IPS-NIHi11 (cell line): Measurements from ENCODE around the gene ZBTB25.
A peak's percentile ranks its signal among the peaks of the same experiment; 100 is the strongest.

ENCODE experiments used
- DNase-seq: peaks from one replicate; pipeline ENCODE4 v3.0.0; 2012; ENCODE audit warnings: mixed read lengths, low spot score

The ZBTB25 gene

DNA sequence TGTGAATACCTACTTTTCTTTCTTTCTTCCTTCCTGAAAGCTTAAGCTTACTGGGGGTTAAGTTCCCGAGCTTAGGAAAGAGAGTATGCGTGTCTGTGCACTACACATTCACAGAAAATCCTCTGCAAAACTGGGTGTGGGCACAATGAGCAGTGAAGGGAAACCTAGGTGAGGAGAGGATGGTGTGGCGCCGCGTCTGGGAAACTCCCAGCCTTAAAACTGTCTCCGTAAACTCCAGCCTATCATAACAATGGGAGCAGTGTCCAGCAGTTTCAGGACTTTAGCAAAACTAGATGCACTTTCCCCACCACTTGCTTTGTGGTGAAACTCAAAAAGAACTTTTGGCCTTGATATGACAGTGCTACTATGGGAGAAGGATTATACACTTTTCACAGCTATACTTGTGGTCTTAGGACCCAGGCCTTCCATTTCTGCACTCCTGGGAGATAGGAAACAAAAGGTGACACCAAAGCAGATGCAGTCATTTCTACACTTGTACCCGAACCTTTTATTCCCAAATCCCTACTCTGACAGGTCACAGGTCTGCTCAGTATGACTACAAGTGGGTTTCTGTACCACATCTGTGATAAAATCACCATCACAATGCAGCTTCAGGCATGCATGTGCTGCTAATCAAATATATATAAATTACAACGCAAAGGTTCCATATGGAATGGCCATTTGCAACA lies 27.9 kb downstream of the ZBTB25 start:
- no peak for DNase-seq

DNA sequence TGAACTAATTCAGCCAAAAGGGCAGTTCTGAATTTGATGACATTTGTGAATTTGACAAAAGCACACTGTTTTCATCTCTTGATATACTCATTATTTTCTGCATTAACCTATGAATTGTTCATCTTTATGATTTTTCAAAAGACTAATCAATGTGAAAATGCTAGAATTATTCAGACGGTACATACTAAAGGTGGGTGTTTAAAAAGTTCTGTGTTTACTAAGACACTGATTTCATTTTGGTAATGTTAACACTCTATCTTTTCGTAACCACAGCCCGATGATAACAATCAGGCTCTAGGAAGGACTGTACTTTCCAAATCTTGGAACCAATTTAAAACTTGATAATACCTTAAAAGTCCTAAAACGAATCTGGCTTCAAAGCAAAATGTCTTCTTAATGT lies 28.9 kb downstream of the ZBTB25 start:
- DNase-seq: no peak

DNA sequence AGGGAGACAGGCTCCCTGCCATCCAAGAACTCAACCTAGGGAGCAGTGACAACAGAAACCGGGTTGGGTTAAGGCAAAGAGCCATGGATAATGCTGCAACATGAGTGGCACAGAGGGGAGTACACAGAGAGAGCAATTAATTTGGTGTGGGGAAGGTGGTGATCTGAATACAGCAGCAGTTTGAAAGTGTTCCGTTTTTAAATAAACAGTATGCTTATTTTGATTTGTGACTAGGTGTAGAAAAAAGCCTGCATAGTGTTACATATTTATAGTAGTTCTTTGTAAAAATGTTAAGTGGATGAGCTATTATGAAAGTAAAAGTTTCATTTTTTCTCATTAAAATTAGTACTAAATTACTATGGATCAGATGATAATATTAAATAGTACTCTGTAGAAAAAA lies 29.6 kb downstream of the ZBTB25 start:
- DNase-seq: no peak

DNA sequence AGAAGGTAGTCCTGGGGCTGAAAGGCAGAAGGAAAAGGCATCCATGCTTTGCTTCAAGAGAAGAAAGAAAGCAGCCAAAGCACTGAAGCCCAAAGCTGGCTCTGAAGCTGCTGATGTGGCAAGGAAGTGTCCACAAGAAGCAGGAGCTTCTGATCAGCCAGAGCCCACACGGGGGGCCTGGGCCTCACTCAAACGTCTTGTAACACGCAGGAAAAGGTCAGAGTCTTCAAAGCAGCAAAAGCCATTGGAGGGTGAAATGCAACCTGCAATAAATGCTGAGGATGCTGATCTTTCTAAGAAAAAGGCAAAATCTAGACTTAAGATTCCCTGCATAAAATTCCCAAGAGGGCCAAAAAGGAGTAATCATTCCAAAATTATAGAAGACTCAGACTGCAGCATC lies 35.2 kb downstream of the ZBTB25 start:
- DNase-seq: no peak

DNA sequence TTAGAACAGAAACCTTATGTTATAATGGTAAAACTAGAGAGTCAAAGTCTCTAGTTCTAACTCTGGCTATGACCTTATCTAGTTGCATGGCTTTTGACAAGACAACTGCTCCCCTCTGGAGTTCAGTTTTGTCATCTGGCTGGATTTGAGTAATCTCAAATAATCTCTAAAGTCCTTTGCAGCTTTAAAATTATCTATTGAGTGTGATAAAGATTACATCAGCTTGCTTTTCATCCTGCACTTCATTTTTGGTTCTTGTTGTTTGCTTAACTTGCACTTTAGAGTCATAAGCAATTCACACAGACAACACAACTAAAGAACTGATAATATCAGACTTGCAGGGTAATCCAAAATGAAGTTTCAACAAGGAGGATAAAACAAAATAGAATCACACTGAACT lies 36.1 kb downstream of the ZBTB25 start:
- DNase-seq: no peak

DNA sequence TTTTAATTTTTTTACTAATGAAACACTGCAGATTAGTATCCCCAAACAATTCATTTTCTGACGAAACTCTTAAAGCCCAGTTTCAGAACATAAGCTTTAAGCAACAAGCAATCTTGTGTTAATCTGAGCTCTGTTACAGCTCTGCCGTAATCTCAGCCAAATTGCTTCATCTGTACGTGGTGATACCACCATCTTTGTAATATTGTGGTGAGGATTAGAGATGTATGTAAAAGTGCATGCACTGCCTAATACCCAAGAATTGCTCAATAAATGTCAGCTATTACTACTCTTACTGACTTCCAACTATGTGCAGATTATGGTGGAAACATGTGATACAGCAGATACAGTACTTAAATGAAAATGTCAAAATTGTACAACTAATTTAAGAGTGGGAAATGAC lies 36.5 kb downstream of the ZBTB25 start:
- no peak for DNase-seq

DNA sequence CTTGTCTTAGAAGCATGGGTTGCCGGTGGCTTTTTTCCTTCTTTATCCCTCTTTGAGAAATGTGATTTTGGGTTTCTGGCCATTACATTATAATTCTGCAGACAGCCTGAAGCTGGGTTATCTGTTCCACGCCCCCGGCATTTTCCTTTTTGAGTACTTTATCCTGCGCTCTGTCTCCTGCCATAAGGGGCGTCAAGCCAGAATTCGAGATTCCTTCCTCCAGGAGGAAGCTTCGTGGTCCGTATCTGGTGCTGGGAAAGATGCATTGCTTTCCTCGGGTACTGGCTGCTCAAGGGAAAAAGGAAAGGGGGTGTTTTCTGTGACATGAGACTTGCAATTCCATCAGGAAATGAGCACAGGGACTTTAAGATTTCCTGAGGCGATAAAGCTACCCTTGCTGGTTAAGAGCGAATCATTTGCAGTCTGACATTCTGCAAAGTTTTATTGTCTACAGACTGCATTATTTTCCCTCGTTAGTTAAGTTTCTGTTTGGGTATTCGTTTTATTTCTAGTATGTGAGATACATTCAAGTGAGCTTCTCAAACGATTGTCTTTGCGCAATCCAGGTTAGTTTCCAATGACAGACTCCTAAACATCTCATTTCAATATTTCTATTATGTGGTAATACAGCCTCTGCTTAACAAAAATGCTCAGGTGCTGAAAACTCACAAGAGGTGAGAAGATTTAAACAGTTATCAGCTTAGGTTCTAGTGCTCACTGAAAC lies 37.6 kb downstream of the ZBTB25 start:
- peak; percentile 61 for DNase-seq

DNA sequence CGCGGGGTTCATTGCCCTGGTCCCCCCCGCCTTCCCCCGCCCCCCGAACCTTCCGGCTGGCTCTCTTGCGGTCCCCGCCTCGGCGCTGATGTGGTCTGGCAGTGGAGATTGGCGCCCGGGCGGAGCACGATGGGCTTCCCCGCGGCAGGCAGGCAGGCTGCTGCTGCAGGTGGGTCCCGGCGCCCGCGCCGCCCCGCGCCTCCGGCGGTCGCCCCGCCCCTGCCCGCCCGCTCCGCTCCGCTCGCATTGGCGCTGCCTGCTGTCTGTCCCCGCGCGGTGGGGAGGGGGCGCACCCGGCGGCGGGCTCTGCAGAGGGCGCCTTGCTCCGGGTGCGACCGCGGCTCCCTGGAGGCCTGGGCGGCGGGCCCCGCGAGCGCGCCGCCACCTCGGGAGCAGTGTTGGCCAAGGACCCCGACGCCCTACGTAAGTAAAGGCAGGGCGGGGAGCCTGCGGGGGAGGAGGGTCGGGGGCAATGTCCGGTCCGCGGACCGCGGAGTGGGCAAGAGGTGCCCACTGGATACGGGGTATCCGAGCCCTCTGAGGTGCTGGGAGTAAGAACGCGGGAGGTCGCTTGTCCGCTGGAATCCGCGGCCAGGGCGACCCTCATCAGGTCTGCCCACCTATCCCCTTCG lies 38.3 kb downstream of the ZBTB25 start, which contains the start of gene AKAP5:
Gene AKAP5 (plus strand): TSS at position 309 of the 632 bp plus-strand sequence. CDS start 2,896 bp downstream, outside the sequence.
- peak; percentile 94 for DNase-seq

DNA sequence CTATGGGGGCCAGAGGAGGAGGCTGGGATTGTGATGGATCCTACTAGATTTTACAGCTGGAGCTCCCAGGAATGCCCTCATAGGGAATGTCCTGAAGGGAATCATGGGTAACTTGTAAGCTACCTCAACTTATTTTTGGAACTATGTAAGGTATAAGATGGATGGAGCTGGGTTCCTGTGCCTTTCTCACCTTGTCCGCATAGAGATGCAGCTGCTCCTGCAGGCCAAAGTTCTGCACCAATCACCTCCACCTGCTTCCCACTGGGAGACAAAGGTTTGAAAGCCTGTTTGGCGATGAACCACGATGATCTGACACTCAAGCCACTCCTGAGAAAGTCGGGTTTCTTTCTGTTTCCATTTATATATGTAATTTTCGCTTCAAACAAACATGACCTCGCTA lies 39.0 kb downstream of the ZBTB25 start:
- peak; percentile 41 for DNase-seq

DNA sequence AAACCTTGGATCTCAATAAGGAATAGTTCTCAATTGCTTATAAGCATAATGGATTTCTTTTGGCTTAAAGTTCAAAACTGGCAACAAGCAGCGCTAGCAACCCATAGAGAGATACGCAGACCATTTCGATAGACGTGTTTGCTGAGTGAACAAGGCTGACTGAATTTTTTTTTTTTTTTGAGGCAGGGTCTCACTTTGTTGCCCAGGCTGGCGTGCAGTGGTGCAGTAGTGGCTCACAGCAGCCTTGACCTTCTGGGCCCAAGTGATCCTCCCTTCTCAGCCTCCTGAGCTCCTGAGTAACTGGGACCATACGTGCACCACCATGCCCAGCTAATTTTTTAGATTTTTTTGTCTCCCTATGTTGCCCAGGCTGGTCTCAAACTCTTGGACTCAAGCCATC lies 39.8 kb downstream of the ZBTB25 start:
- DNase-seq: no peak

DNA sequence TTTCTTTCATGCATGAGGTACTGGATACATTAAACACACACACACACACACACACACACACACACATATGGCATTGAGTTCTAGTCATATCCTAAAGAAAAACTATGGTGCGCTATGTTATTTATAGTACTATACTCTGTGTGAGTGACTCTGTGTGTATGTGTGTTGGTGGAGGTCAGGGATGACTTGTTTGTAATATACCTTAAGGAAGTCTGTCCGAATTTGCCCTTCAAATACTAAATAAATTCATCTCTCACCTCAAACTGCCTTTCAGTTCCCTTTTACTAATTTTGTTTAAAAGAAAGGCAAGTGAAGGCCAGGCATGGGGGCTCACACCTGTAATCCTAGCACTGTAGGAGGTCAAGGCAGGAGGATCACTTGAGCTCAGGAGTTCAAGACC lies 40.4 kb downstream of the ZBTB25 start:
- no peak for DNase-seq

DNA sequence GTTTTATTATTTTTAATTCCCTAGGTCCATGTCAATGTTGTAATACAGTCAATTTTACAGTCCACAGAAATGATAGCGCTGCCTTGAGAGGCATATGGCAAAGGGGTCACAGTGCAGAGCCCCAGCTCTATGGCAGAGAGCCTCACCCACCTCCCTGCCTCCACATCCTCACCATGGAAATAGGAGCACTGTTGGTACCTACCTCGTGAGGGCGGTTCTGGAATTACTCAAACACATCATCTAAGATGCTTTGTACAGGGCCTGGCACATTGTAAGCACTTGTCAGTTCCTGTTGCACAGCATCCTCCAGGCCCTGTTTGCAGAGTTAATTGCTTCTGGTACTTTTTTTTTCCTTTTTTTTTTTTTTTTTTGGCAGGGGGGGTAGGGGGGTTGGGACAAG lies 42.4 kb downstream of the ZBTB25 start:
- no peak for DNase-seq

DNA sequence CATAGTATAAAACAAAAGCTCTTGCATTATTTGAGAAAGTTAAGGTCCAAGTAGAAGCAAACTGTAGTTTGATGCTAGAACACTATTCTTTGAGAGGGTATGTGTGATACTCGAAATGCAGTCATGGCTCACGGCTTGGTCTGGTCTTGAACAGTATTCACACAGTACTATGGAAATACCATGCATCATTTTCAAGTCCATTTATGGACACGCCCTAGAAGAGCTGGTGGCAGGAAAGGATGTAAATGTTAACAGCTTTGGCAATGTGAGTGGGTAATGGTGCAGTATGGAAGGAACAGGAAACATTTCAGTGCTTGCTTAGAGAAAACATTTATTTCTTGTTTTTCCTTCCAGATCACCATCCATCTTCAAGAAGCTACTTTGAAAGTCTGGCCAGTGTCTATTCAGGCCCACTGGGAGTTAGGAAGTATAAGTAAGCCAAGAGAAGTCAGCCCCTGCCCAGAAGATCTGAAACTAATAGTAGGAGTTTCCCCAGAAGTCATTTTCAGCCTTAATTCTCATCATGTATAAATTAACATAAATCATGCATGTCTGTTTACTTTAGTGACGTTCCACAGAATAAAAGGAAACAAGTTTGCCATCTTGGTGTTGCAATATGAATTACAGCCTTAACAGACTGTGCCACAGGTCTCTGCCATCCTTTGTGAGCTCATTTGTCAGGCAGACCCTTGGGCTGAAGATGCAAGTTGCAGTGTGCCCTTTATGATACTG lies 44.1 kb downstream of the ZBTB25 start:
- DNase-seq: no peak

DNA sequence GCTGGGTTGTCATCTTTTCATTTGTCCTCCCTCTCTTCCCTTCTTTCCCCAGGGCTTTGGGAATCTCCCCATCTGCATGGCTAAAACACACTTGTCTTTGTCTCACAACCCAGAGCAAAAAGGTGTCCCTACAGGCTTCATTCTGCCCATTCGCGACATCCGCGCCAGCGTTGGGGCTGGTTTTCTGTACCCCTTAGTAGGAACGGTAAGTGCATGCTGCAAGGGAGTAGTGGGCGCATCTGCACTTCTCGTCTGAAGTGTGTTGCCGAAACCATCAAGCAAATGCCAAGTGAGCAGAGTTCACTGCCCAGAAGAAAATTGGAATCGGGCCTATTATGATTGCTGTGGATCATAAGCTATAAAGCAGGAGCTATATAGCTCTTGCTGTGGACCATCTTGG lies 49.0 kb downstream of the ZBTB25 start:
- no peak for DNase-seq

DNA sequence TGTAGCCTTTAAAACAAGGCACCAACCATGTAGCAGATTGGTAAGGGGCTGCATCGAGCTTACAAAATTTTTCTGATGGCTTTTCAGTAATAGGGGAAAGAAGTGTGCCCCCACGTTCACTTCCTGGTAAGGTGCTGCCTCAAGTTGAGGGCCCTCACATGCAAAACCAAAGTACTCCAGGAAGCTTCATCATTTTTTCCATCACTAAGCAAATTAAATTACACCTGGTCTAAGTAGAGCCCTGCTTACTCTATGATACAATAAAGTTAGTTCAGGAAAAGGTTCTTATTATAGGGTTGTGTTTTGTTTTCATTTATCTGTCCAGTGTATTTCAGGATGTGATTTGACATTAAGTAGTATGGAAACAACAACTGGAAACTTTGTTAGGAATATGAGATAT lies 53.4 kb downstream of the ZBTB25 start:
- no peak for DNase-seq

DNA sequence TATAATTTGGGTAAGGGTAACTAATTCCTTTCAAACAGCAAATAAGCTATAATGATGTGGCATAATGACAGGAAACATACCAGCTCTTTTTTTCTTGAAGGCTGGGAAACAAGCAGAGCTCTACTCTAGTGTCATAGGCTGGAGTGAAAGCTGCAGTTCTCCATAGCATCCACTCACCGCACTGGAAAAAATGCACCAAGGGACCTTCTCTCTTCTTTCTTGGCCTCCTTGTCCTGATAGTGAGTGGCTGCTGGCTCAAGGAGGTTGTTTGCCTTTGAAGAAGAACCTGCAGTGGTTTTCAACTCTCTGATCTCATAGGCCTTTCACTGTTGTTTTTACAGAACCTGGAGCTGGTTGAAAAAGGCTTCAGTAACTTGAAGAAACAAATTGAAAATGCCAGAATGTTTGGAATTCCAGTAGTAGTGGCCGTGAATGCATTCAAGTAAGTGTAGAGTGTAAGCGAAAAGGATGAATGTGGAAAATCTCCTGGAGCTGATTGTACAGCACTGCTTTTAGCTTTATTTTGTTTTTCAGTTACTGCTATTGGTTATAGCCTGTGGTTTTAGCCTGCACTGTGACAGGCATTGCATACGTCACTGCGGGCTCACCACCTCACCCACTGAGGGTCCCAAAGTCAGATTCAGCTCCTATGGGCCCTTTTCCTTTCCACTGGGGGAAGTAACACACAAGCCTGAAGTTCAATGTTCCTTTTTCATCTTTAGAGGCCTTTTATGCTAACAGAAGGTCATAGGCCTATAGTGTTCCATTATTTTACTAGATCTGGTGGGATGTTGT lies 55.6 kb downstream of the ZBTB25 start:
- no peak for DNase-seq

DNA sequence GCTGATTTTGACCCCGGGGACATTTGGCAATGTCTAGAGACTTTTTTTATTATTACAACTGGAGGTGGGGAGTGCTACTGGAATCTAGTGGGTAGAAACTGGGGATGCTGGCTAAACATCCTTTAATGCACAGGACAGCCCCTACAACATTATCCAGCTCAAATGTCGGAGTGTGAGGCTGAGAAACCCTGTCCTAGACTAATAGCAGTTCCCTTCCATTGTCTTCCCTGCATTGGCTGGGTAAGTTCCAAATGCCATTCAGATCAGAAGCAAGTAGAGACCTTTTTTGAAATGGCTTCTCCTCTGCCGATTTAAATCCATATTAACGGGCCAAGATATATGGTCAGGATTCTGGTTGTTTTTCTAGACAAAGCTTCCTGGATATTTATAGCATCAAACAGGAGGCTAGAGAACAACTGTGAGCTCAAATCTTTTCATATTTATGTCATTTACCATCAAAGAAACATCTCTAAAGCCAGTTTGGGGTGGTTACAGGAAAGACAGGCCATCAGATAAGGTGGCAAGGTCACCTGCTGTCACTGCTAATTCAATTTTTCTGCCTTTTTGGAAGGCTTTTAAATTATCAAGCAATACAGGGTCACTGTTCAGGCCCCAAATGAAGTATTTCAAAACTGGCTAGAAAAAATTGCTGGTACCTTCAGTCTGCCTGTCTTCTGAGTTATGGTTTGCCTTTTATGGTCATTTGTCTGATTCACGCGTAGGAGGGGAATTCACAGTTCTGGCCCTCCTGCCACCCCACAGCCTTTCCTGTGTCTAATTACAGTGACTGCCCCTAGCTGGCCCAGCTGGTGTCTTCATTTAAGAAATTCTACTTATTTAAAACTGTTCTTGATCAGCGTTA lies 58.4 kb downstream of the ZBTB25 start:
- peak; percentile 65 for DNase-seq

DNA sequence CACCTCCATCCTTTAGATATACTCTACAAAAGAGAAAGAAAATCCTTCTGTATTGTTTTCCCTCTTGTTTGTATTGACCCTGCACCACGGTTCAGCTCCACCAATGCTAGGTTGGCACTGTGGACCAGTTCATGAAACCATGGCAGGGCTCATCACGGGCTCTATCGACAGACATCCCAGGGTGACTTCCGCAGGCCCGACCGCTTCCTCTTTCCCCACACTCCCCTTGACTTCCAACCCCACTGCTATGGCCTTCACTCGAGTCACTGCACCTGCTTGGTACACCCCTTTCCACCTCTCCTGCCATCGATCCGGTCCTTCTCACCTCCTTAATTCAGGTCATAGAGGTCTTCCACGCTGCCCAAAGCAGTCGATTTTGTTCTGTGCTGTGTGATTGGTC lies 59.5 kb downstream of the ZBTB25 start:
- DNase-seq: no peak

DNA sequence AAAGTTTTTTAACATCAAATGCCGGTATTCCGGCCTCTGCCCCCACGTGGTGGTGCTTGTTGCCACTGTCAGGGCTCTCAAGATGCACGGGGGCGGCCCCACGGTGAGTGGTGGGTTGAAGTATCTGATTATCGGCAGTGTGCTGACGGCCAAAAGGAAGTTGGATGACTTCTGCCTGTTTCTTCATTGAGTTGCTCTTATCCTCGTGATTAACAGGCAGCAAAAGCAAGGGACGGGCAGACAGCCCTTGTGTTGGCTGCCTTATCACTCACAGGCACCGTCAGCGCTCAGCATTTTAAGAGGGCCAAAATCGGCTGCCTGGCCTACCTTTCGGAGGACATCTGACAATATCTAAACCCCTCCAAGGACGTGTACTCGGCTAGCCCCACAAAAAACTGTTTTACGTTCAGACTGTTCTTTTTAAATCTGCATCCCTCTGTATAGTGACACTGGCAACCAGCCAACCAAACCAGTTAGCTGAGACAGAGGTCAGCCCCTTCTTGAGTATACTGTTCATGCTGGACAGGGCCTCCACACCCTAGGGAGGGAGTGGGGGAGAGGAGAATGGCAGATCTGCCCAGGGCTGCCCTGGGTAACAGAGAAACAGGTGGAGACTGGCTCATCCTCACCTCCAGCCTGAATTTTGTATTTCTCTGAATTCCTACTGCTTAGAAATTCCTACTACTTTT lies 61.2 kb downstream of the ZBTB25 start:
- DNase-seq: no peak

DNA sequence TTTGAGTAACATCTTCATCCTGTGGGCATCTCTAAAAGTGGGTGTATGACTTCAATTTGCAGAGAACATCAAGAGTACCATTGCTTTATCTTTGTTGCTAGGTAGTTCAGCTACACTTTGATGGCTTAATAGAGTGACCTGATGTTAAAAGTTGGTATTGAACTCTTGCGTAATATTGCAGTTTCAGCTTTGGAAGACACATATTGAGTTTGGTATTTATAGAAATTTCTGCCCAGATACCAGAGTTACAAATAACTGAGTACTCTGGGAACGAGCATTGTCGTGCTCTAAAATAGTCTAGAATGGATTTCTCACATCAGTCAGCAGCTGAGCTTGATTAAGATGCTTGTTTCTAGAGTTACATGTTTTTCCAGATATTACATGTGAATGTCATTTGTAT lies 63.1 kb downstream of the ZBTB25 start:
- DNase-seq: no peak
